Glutamatergic neuron (in vitro differentiated cells): ENCODE measurements around the gene WDFY4. TPM values are rescaled to one million over a fixed set of nuclear protein-coding genes. Genes with fewer than 3 reads are reported as not detected.

ENCODE experiments used
- DNase-seq: peaks from one replicate; pipeline ENCODE4 v3.0.0; 2022
- H3K27ac Mint-ChIP-seq: one replicate; pipeline ENCODE4 v1.8.0; 2020; ENCODE audit warnings: mild to moderate bottlenecking, mixed read lengths, inconsistent platforms; ENCODE audit not compliant: unreplicated experiment
- H3K27me3 Mint-ChIP-seq: one replicate; pipeline ENCODE4 v1.8.0; 2020; ENCODE audit warnings: mild to moderate bottlenecking, moderate library complexity, mixed read lengths, inconsistent platforms; ENCODE audit not compliant: unreplicated experiment
- H3K36me3 Mint-ChIP-seq: one replicate; pipeline ENCODE4 v1.8.0; 2020; ENCODE audit warnings: mild to moderate bottlenecking, mixed read lengths, inconsistent platforms; ENCODE audit not compliant: unreplicated experiment
- H3K4me1 Mint-ChIP-seq: one replicate; pipeline ENCODE4 v1.8.0; 2020; ENCODE audit warnings: mild to moderate bottlenecking, low read depth, mixed read lengths, inconsistent platforms; ENCODE audit not compliant: unreplicated experiment
- H3K4me3 Mint-ChIP-seq: one replicate; pipeline ENCODE4 v1.8.0; 2020; ENCODE audit warnings: mild to moderate bottlenecking, mixed read lengths, inconsistent platforms; ENCODE audit not compliant: unreplicated experiment
- H3K9me3 Mint-ChIP-seq: one replicate; pipeline ENCODE4 v1.8.0; 2020; ENCODE audit warnings: mild to moderate bottlenecking, moderate library complexity, mixed read lengths, inconsistent platforms; ENCODE audit not compliant: unreplicated experiment
- total RNA-seq: library from RNA; stranded (reverse); fragmentation: NEBNext Ultra II Directional; extraction: Animal tissue kit (Norgen Biotek cat#: 25700); gene quantifications from one replicate; pipeline ENCODE4 v1.2.1, GENCODE V29; 2021; ENCODE audit not compliant: unreplicated experiment
- TF ChIP-seq, protein P1 (sequence below): fragments of 200-600 bp; sonication (generic); IDR thresholded peaks from one replicate; pipeline ENCODE4 v1.5.0; 2021; ENCODE audit not compliant: partially characterized antibody, unreplicated experiment

WDFY4 gene
- total RNA-seq, 1 donor from 2014 or later: not detected

DNA sequence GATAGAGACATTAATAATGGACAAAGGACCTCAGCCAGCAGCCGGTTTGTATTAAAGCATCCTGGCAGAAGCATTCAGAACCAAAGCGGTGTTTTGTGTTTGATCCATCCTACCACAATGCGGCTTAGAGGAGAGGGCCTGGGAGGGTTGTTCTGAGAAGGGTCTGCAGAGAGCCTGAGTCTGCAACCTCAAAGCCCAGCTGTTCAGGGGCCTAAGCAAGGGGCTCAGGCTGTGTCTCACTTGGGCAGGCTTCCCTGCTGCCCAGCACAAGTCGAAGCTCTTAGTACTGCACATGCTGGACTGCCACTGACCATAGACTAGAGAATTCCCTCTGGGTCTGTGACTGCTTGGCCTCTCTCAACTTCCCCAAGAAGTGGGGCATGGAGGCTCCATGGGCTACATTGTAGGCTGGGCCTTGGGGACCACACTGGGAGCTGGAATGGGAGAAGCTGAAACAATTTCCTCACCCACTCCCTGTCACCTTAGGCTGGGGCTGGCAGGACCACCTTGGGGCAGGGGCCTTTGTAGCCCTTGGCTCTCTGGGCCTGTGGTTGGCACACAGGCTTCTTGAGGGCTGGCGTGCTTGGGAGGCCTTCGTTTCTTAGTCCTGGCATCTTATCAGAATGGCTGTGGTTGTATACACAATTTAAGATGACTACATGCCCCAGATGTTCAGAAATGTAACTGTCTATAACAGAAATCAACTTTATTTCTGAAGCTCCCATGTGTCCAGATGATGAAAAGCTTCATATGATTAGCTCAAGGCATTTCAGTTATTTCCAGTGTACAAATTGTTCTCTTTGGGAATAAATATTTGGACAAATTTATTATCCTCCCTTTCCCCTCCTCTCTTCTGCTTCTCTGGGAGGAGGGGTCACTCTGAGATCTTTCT, 210.5 kb downstream of the WDFY4 start:
- Mint-ChIP-seq H3K4me1 (peaks cover 5% of the 10 kb centered on the region), H3K27me3 (peaks cover 5% of the 10 kb centered on the region), H3K4me3 (no peak overlapping the region), H3K9me3 (peaks cover 1% of the 10 kb centered on the region), H3K36me3 (no peaks in the 10 kb centered on the region), H3K27ac (no peak overlapping the region)
- TF ChIP-seq, protein P1, sequence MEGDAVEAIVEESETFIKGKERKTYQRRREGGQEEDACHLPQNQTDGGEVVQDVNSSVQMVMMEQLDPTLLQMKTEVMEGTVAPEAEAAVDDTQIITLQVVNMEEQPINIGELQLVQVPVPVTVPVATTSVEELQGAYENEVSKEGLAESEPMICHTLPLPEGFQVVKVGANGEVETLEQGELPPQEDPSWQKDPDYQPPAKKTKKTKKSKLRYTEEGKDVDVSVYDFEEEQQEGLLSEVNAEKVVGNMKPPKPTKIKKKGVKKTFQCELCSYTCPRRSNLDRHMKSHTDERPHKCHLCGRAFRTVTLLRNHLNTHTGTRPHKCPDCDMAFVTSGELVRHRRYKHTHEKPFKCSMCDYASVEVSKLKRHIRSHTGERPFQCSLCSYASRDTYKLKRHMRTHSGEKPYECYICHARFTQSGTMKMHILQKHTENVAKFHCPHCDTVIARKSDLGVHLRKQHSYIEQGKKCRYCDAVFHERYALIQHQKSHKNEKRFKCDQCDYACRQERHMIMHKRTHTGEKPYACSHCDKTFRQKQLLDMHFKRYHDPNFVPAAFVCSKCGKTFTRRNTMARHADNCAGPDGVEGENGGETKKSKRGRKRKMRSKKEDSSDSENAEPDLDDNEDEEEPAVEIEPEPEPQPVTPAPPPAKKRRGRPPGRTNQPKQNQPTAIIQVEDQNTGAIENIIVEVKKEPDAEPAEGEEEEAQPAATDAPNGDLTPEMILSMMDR: no peak
- DNase-seq: no peak

DNA sequence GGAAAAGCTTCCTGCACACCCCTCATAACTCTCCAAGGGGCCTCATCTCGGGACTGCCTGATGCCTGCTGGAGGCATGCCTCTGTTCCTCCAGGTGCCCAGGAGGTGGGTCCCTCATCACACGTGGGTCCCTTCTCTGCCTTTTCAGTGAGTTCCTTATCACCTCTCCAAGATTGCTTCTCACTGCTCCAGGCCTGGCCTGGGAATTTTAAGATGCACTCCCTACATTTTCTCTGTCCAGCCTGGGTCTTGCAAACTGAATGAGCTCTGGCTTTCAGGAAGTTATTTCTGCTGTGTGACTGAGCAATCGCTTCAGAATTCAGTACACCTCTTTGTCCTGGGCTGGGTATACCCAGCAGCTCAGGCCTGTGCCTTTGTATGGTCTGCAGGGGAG, 211.1 kb downstream of the WDFY4 start:
- H3K27me3 Mint-ChIP-seq: peaks cover 5% of the 10 kb centered on the region
- no peaks in the 10 kb centered on the region for H3K36me3 Mint-ChIP-seq
- peaks cover 1% of the 10 kb centered on the region for H3K9me3 Mint-ChIP-seq
- H3K27ac Mint-ChIP-seq: no peak overlapping the region
- no peak for DNase-seq
- TF ChIP-seq, protein P1: no peak
- H3K4me3 Mint-ChIP-seq: no peak overlapping the region
- H3K4me1 Mint-ChIP-seq: peaks cover 5% of the 10 kb centered on the region

DNA sequence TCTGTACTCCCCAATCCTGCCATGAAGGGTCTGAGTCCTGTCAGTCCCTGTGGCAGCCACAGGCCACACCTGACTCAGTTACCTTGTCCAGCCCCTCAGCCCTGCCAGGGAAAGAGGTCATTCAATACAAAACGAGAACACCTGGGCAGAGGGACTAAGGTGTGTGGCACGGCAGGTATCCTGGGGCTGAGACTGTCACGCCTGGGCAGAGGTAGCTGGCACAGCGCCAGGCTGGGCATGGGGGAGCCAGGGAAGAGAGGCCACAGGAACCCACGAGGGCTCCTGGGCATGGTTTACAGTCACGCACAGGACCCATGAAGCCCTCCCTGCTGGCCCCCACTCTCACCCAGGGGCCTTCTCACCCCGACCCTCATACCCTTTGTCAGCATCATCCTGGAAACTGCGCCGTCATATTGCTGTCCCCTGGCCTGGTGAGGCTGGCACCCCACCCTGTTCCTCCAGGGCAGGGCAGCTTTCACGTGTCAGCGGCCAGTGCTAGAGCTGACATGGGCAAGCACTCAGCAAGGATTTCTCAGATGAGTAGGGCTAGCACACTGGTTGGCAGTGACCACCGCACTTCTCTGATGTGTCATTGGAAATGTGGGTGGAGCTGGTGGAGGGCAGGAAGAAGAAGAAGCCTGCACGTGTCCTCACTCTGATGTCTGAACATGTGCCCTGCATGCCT, 212.2 kb downstream of the WDFY4 start:
- no peak overlapping the region for H3K27ac Mint-ChIP-seq
- TF ChIP-seq, protein P1: no peak
- peaks cover 4% of the 10 kb centered on the region for H3K4me1 Mint-ChIP-seq
- H3K9me3 Mint-ChIP-seq: peaks cover 1% of the 10 kb centered on the region
- H3K27me3 Mint-ChIP-seq: peaks cover 8% of the 10 kb centered on the region
- no peak overlapping the region for H3K4me3 Mint-ChIP-seq
- H3K36me3 Mint-ChIP-seq: no peaks in the 10 kb centered on the region
- DNase-seq: no peak

DNA sequence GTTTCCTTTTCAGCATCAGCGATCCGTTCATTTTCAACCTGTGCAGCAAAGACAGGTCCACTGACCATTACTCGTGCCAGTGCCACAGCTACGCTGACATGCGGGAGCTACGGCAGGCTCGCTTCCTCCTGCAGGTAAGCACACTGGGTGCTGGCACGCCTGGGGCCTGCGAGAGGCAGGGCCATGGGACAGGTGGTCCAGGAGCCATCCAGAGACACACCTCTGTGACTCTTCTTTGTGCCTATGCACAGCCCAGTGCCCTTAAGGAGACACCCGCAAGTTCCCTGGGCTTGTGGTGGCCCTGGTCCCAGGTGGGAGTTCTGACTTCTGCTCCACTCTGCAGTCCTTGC, 212.7 kb downstream of the WDFY4 start:
- peaks cover 1% of the 10 kb centered on the region for H3K4me1 Mint-ChIP-seq
- H3K36me3 Mint-ChIP-seq: no peaks in the 10 kb centered on the region
- H3K27me3 Mint-ChIP-seq: peaks cover 9% of the 10 kb centered on the region
- no peak overlapping the region for H3K4me3 Mint-ChIP-seq
- no peak for DNase-seq
- no peak overlapping the region for H3K27ac Mint-ChIP-seq
- H3K9me3 Mint-ChIP-seq: peaks cover 1% of the 10 kb centered on the region
- TF ChIP-seq, protein P1: no peak

DNA sequence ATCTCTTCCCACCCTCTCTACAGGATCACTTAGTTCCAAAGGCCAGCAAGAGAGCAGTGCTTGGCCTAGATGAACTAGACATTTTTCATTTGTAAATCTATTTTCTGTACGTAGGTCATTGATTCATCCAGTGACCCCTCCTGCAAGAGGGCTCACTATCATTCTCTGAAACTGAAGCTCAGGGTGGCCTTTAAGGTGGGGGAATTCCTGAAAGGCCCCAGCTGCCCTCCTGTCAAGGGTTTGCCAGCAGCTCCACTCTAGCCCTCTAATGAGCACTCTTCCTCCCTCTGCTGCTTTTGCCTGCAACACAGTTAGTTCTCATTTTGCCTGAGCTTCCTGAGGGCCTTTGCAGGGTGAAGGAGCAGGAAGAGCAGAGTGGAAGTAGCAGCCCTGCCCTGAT, 213.8 kb downstream of the WDFY4 start:
- peaks cover 1% of the 10 kb centered on the region for H3K4me1 Mint-ChIP-seq
- H3K4me3 Mint-ChIP-seq: no peak overlapping the region
- peaks cover 1% of the 10 kb centered on the region for H3K9me3 Mint-ChIP-seq
- no peaks in the 10 kb centered on the region for H3K36me3 Mint-ChIP-seq
- no peak for DNase-seq
- TF ChIP-seq, protein P1: no peak
- H3K27ac Mint-ChIP-seq: no peak overlapping the region
- H3K27me3 Mint-ChIP-seq: peaks cover 9% of the 10 kb centered on the region
